Thoracic aorta (tissue), 2 donors: ENCODE data around the gene REPIN1. TPM values are rescaled to one million over a fixed set of nuclear protein-coding genes. Genes with fewer than 3 reads are reported as not detected.

Source experiments
- ATAC-seq: fragments of 150-250 bp; one replicate; pipeline ENCODE4 v1.8.0; 2017; ENCODE audit warnings: low read depth; ENCODE audit not compliant: insufficient number of reproducible peaks, low FRiP score
- DNase-seq: peaks from one replicate; pipeline ENCODE4 v3.0.0-alpha.2; 2020; ENCODE audit warnings: low spot score
- H3K27ac ChIP-seq, 2 donors: fragments of 200-600 bp; sonication (generic); 1 replicate in 1 of 2; 2 replicates in 1 of 2; pipeline ENCODE4 v1.5.1; 2016; ENCODE audit warnings: mild to moderate bottlenecking in 2 of 2, moderate library complexity in 2 of 2
- H3K27me3 ChIP-seq: fragments of 200-600 bp; sonication (generic); replicated peaks from 2 replicates; pipeline ENCODE4 v1.6.0; 2016; ENCODE audit warnings: mild to moderate bottlenecking; ENCODE audit not compliant: insufficient read depth
- H3K36me3 ChIP-seq: fragments of 200-600 bp; sonication (generic); one replicate; pipeline ENCODE4 v1.5.1; 2016
- H3K4me1 ChIP-seq, 2 donors: fragments of 200-600 bp; sonication (generic); 1 replicate in 1 of 2; 2 replicates in 1 of 2; pipeline versions ENCODE4 v1.5.1 to v1.6.0; 2016; ENCODE audit warnings: low read depth in 2 of 2, mild to moderate bottlenecking in 1 of 2; ENCODE audit not compliant: control insufficient read depth in 1 of 2
- H3K4me3 ChIP-seq: fragments of 200-600 bp; sonication (generic); 2 replicates; pipeline ENCODE4 v1.5.1; 2016; ENCODE audit warnings: mild to moderate bottlenecking
- H3K9me3 ChIP-seq: fragments of 200-600 bp; sonication (generic); 2 replicates; pipeline ENCODE4 v1.5.1; 2016
- total RNA-seq, 2 donors: library from RNA; depleted of rRNA; stranded (reverse); fragments of >200 nt; gene quantifications; one replicate each; pipeline versions ENCODE4 v1.1.0 to v1.2.3, GENCODE V29; 2016
- TF ChIP-seq, protein P1 (sequence below): fragments of 200-600 bp; sonication (generic); IDR thresholded peaks from one replicate; pipeline ENCODE4 v1.5.1; 2019; ENCODE audit warnings: antibody characterized with exemption

Gene REPIN1
- total RNA-seq, 2 donors from 2014 or later: 80.0 to 82.3 TPM

- H3K27ac ChIP-seq: no peak overlapping the region
- H3K4me1 ChIP-seq: peaks cover 3 to 12% of the 10 kb centered on the region in 2 donors
- no peak overlapping the region for H3K4me3 ChIP-seq
- no peak for ATAC-seq
- no peaks in the 10 kb centered on the region for H3K36me3 ChIP-seq
- no peaks in the 10 kb centered on the region for H3K9me3 ChIP-seq
- no peak for DNase-seq
- no peaks in the 10 kb centered on the region for H3K27me3 ChIP-seq
- TF ChIP-seq, protein P1, sequence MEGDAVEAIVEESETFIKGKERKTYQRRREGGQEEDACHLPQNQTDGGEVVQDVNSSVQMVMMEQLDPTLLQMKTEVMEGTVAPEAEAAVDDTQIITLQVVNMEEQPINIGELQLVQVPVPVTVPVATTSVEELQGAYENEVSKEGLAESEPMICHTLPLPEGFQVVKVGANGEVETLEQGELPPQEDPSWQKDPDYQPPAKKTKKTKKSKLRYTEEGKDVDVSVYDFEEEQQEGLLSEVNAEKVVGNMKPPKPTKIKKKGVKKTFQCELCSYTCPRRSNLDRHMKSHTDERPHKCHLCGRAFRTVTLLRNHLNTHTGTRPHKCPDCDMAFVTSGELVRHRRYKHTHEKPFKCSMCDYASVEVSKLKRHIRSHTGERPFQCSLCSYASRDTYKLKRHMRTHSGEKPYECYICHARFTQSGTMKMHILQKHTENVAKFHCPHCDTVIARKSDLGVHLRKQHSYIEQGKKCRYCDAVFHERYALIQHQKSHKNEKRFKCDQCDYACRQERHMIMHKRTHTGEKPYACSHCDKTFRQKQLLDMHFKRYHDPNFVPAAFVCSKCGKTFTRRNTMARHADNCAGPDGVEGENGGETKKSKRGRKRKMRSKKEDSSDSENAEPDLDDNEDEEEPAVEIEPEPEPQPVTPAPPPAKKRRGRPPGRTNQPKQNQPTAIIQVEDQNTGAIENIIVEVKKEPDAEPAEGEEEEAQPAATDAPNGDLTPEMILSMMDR: no peak
These were observed 31.6 kb downstream of the REPIN1 start for GRCh38 chr7:150400008-150400787.

DNA sequence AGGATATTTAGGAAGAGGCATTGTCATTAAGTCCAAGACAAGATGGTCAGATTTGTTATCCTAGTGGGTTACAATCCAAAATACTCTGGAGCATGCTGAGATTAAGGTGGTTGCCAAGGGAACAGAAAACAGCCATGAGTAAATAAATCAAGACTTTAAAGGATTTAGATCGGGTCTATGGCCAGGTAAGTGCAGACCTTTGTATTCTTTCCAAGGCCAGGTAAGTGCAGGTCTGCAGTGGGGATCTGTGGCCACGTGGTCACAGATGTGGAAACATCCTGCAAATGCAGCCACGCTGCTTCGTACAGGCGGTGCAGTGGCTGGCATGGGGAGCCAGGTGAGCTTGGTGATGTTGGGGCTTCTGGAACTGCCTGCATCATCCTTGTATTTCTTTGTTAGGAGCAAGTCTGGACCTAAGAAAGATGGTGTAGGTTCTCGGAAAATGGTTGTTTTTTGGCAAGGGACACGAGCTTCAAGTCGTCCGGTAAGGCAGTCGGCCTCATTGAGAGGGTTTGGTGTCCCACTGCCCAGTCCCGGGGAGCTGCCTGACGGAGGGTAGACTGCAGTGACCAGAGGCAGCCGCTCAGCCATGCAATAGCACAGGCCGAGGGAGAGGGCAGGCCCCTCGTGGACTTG, 32.3 kb downstream of the REPIN1 start:
- no peak for DNase-seq
- H3K9me3 ChIP-seq: no peaks in the 10 kb centered on the region
- TF ChIP-seq, protein P1: no peak
- no peak overlapping the region for H3K4me3 ChIP-seq
- no peak for ATAC-seq
- peaks cover 3 to 14% of the 10 kb centered on the region in 2 donors for H3K4me1 ChIP-seq
- H3K36me3 ChIP-seq: no peaks in the 10 kb centered on the region
- no peaks in the 10 kb centered on the region for H3K27me3 ChIP-seq
- no peak overlapping the region for H3K27ac ChIP-seq

GRCh38 chr7:150401424-150401790, 32.8 kb downstream of the REPIN1 start:
- Histone ChIP-seq H3K27me3 (no peaks in the 10 kb centered on the region), H3K27ac (no peak overlapping the region), H3K9me3 (no peaks in the 10 kb centered on the region), H3K4me3 (no peak overlapping the region), H3K4me1 (peaks cover 3 to 19% of the 10 kb centered on the region in 2 donors), H3K36me3 (no peaks in the 10 kb centered on the region)
- TF ChIP-seq, protein P1: no peak
- DNase-seq: no peak
- ATAC-seq: no peak

DNA sequence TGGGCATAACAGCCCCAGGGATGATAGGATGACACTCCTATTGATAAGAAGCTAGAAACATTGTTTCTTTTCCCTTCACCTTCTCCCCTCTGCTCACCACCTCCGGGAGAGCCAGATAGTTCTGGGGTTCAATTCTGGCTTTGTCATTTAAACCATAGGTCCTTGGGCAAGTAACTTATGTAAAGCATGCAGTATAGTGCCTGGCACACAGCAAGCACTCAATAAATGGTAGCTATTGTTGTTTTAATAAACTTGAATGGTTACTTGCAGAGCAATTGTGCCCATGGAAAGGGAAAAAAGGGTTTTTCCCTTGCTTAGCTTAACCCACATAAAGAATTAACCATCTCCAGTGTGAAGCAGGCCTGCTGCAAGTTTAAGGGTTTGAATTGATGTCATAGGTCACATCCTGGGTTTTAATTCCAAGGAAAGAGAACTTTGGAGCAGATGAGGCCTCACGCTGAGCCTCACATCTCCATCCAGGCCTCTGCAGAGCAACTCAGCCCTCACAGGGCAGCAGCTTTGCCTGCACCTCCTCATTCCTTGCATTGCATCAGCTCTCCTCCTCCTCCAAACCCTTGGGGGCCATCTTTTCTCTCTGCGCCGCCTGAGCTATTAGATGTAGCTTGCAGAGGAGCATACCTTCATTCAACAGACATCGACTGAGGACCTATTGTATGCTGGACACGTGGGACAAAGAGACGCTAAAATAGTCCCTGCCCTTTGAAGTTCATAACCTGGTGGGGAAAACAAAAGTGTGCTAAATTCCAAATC, 33.4 kb downstream of the REPIN1 start:
- Histone ChIP-seq H3K36me3 (no peaks in the 10 kb centered on the region), H3K27ac (no peak overlapping the region), H3K27me3 (no peaks in the 10 kb centered on the region), H3K4me1 (peaks cover 3 to 25% of the 10 kb centered on the region in 2 donors), H3K4me3 (no peak overlapping the region), H3K9me3 (no peaks in the 10 kb centered on the region)
- TF ChIP-seq, protein P1: no peak
- DNase-seq: no peak
- ATAC-seq: no peak

GRCh38 chr7:150402671-150403321, 34.2 kb downstream of the REPIN1 start:
- TF ChIP-seq, protein P1: no peak
- ATAC-seq (no peak), DNase-seq (no peak)
- Histone ChIP-seq H3K9me3 (no peaks in the 10 kb centered on the region), H3K27ac (no peak overlapping the region), H3K4me3 (no peak overlapping the region), H3K27me3 (no peaks in the 10 kb centered on the region), H3K36me3 (no peaks in the 10 kb centered on the region), H3K4me1 (peaks cover 3 to 25% of the 10 kb centered on the region in 2 donors)
